ENCODE measurements around the gene TOGARAM2. TPM values are rescaled to one million over a fixed set of nuclear protein-coding genes. Genes with fewer than 3 reads are reported as not detected.

The TOGARAM2 gene
- polyA plus RNA-seq, result 1 to 10 TPM in 1 of 3 donors, under 1 TPM in 2; 0.30 to 3.0 (median 0.31) TPM

DNA sequence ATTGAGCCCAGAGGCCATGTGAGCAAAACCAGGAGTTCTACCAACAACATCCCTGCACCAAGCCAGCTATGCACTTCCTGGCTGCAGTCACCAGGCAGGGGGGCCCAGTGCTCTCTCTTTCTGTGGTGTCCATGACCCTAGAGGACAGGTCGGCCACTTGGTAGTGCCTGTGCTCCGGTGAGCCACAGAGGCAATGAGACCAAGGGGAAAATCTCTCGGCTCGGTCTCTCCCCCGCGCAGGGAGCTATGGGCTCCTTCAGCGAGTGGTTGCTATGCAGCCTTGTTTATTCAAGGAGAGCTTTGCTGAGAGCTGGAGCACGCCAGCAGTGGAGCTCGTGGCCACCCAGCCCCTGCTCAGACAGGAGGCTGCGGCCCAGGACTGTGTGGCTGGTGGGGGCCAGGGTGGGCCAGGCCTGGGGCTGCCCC is at the start of gene TOGARAM2:
TOGARAM2 (plus strand) TSS at position 283 of the 426 bp plus-strand sequence. CDS start 13,537 bp downstream, outside the sequence.
- WGBS, 3 donors, result 33 to 51% (median 47%) methylated on average over 10 of the region's 10 CpGs
- no peak within 1 kb of the TSS for H3K27ac ChIP-seq (ENCODE audit: low read depth, low read length)

GRCh38 chr2:28934769-28935168 is 46.3 kb upstream of the TOGARAM2 start:
- no peak overlapping the region for H3K27ac ChIP-seq (ENCODE audit: low read depth, low read length)
- 91 to 99% (median 96%) methylated on average over 2 of the region's 2 CpGs for WGBS, 3 donors

DNA sequence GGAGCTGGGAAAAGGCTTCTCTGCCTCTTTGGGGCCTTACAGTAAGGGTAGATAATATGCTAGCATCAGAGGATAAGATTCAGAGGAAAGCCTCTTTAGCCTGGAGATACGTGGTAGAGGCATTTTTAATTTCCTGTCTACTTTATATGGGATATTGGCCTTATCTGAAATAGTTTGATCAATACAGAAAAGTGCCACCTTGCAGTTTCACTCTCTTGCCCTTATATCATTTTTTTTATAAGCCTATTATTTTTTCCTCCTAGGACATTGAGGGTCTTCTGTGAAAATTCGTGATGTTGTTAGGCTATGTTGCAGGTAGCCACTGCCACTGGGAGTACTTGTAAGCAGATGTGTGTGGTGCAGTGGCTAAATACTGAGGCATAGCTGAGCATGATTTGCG is 40.1 kb upstream of the TOGARAM2 start:
- H3K27ac ChIP-seq (ENCODE audit: low read depth, low read length), result no peak overlapping the region
- 88 to 91% (median 89%) methylated on average over 3 of the region's 3 CpGs for WGBS, 3 donors

GRCh38 chr2:28944535-28945248 is 36.4 kb upstream of the TOGARAM2 start:
- no peak overlapping the region for H3K27ac ChIP-seq (ENCODE audit: low read depth, low read length)
- 90 to 94% (median 93%) methylated on average over 14 of the region's 14 CpGs for WGBS, 3 donors

DNA sequence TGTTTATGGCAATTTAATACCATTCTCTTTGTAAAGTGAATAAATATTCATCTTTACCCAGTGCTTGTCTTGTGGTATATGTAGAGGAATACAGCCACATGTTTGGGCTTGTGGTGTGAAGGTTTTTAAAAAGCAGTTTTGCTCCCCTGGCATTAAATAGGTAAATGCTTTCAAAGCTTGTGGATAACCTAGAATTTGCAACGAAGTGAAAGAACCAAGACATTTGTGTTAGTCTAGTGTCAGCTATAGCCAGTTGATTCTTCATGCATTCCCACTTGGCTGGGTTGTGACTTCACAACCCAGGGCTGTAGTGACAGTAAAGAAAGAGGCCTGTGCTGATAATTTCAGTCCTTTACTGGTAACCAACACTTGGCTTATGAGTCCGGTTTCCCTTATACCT is 32.9 kb upstream of the TOGARAM2 start:
- no peak overlapping the region for H3K27ac ChIP-seq (ENCODE audit: low read depth, low read length)
- WGBS, 3 donors, result 97 to 99% (median 99%) methylated on average over 2 of the region's 2 CpGs

GRCh38 chr2:28949190-28949589 is 31.9 kb upstream of the TOGARAM2 start:
- WGBS, 3 donors, result 95 to 100% (median 100%) methylated on average over 1 of the region's 1 CpG

DNA sequence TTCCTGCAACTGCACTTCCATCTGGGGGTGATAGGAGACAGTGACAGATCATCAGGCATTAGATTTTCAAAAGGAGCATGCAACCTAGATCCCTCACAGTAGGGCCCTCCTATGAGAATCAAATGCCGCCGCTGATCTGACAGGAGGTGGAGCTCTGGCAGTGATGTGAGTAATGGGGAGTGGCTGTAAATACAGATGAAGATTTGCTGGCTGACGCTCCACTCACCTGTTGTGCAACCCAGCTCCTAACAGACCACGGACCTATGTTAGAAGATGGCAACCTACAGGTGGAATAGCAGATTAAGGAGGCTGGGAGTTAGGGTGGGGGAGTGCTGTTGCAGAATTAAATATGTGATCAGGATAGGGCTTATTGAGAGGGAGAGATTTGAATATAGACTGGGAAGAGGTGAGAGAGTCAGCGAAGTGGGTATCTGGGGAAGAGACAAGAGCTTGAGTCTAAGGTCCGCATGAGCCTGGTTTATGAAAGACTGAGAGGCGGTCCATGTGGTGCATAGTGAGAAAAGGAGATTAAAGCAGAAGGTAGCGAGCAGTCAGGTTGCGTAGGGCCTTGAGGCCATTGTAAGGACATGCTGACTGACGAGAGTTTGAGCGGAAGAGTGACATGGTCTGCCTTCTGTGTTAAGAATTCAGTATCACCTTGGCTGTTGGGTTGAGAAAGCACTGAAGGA is 31.3 kb upstream of the TOGARAM2 start:
- WGBS, 3 donors, result 86 to 88% (median 88%) methylated on average over 11 of the region's 11 CpGs
- H3K27ac ChIP-seq (ENCODE audit: low read depth, low read length), result no peak overlapping the region

More at GRCh38 chr2:28949190-28949589, 31.9 kb upstream of the TOGARAM2 start:
- H3K27ac ChIP-seq (ENCODE audit: low read depth, low read length), result no peak overlapping the region

DNA sequence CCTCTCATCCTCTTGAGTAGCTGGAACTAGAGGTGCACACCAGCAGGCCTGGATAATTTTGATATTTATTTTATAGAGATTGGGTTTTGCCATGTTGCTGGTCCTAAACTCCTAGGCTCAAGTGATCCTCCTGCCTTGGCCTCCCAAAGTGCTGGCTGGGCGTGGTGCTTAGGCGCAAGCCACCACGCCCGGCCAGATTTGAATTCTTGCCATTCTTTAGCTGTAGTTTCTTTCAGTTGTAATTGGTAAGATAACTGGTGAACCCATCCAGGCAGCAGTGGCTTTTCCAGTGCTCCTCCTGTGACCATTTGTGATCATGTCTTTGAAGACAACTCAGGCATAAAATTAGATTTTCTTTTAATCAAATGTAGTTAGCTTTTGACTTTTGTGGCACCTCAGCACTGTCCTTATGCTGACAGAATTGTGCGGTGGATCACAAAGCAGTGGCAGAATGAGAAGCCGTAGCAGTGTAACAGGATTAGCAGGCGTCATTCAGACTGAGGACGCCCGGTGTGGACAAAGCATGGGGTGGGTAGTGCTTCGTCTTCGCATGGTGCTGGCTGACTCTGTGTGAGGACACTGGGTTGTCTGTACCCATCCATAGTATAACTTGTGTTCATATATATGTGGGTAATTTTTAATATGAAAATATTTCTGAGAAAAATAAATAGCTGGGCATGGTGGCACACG is 30.0 kb upstream of the TOGARAM2 start:
- 96 to 97% (median 97%) methylated on average over 12 of the region's 12 CpGs for WGBS, 3 donors
- peak overlapping the region; percentile 65 for H3K27ac ChIP-seq (ENCODE audit: low read depth, low read length)

DNA sequence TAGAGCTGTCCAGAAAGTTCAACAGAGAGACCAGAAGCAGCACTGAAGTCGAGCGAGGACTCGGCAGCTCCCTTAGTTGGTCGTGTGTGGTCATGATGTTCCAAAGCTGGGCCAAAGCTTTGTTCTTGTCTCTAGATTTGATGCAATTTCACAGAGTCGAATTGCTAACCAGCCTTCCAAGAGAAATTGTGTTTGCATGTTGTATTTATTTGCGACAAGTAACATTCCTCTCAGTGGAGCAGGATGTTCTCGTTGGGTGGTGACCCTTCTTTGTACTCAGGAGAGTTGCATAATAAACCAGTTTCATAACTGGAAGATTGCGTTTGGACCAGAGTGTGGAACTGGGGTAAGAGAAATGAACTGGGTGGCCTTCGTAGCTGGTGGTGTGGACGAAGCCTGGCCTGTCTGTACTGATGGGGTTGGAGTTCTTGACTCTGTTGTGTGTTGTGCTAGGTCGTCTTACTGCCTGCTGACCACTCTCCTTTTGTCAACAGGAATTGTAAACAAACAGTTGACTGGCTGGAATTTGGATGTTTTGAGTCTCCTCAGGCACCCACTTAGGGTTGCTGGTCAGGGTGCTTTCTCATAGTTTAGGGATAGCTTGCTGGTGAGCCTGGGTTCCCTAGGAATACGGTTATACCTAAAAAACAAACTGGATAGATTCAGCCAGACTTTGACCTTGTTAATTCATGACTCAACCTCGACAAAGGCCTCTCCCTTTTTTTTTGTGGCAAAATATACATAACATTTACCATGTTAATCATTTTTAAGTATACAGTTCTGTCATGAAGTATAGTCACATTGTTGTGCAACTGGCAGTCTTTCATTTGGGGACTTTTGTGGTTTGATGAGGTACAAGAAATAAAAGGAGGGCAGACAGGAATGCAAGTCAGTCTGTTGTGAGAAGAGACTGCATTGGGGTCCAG is 28.9 kb upstream of the TOGARAM2 start:
- no peak overlapping the region for H3K27ac ChIP-seq (ENCODE audit: low read depth, low read length)

GRCh38 chr2:28952836-28953211 is 28.3 kb upstream of the TOGARAM2 start:
- no peak overlapping the region for H3K27ac ChIP-seq (ENCODE audit: low read depth, low read length)
- WGBS, 3 donors, result 29 to 57% (median 33%) methylated on average over 6 of the region's 6 CpGs

More for the DNA sequence above, 28.9 kb upstream of the TOGARAM2 start:
- WGBS, 3 donors, result 46 to 70% (median 50%) methylated on average over 13 of the region's 13 CpGs

DNA sequence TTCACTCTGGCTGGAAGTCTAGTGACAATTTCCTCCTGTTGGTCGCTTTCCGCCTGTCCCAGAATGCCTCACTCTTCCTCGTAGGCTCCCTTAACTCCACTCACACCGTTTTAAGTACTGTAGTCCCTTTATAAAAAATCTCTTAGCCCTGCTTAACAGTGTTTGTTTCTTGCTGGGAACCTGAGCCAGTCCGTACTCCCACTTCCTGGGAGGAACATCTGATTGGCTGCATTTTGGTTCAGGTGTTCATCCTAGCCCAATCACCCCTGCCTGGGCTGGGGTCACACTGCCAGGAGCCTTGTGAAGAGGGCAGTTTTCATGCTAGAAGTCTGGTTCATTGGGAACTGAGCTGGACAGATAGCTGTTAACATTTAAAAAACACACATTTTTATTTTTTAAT is 25.6 kb upstream of the TOGARAM2 start:
- 46 to 52% (median 50%) methylated on average over 5 of the region's 5 CpGs for WGBS, 3 donors

DNA sequence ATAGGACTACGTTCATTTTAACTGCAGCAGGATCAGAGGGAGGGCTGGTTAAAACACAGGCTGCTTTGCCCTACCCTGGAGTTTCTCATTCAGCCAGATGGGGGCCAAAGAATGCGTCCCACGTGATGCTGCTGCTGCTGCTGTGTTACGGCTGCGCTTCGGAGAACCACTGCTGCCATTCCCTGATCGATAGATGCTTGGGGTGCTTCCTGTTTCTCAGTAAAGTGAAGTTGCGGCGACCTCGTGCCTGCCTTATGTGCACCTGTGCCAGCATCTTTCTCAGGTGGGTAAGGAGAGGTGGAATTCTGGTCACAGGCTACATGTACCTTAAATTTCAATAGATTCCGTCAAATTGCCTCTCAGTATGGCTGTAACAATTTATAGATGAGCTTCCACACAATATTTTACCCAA is 24.7 kb upstream of the TOGARAM2 start:
- H3K27ac ChIP-seq (ENCODE audit: low read depth, low read length), result no peak overlapping the region
- 9 to 23% (median 12%) methylated on average over 11 of the region's 11 CpGs for WGBS, 3 donors

More for the DNA sequence above, 25.6 kb upstream of the TOGARAM2 start:
- no peak overlapping the region for H3K27ac ChIP-seq (ENCODE audit: low read depth, low read length)

DNA sequence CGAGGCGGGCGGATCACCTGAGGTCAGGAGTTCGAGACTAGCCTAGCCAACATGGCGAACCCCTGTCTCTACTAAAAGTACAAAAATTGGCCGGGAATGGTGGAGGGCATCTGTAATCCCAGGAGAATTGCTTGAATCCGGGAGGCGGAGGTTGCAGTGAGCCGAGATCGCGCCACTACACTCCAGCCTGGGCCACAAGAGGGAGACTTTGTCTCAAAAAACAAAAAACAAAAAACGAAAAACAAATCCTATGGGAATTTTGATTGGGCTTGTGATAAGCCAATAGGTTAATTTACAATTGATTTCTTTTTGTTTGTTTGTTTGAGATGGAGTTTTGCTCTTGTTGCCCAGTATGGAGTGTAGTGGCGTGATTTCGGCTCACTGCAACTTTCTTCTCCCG is 24.2 kb upstream of the TOGARAM2 start:
- 42 to 69% (median 68%) methylated on average over 15 of the region's 15 CpGs for WGBS, 3 donors
- no peak overlapping the region for H3K27ac ChIP-seq (ENCODE audit: low read depth, low read length)

DNA sequence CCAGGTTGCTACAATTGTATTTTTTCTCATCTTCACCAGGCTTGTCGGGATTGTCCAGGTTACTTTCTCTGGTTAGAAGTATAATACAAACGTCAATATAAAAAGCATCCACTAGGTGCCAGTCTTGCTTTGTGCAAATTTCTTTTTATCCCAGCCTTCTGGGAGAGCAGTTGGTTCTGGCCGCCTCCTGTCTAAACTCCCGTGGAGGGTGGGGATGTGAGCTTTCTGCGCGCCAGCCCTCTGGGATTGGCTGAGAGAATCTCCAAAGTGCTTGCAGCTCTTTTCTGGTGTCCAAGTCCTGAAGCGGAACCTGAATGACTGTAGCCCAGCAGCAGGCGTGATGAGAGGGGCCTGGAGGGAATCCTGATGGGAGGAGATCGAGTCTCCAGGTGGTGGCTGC is 22.4 kb upstream of the TOGARAM2 start:
- no peak overlapping the region for H3K27ac ChIP-seq (ENCODE audit: low read depth, low read length)
- 24 to 26% (median 24%) methylated on average over 9 of the region's 9 CpGs for WGBS, 3 donors

DNA sequence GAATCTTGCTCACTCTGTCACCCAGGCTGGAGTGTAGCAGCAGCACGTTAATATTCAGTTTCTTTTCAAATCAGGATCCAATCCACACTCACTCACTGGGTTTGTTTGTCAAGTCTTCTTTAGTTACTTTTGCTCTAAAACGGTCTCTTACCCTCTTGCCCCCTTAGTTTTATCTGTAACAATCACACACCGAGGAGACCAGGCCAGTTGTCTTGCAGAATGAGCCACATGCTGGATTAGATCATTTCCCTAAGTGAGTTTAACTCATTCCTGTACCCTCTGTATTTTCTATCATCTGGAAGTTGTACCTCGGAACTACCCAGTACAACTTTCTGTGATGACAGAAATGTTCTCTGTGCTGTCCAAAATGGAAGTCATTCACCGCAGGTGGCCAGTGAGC is 20.7 kb upstream of the TOGARAM2 start:
- no peak overlapping the region for H3K27ac ChIP-seq (ENCODE audit: low read depth, low read length)
- WGBS, 3 donors, result 47 to 62% (median 52%) methylated on average over 5 of the region's 5 CpGs

- H3K27ac ChIP-seq (ENCODE audit: low read depth, low read length), result no peak overlapping the region
- 96 to 100% (median 100%) methylated on average over 1 of the region's 1 CpG for WGBS, 3 donors
These were observed 18.6 kb upstream of the TOGARAM2 start for GRCh38 chr2:28962505-28962904.

- H3K27ac ChIP-seq (ENCODE audit: low read depth, low read length), result no peak overlapping the region
- 82 to 85% (median 83%) methylated on average over 6 of the region's 6 CpGs for WGBS, 3 donors
These were observed 10.5 kb upstream of the TOGARAM2 start for GRCh38 chr2:28970464-28971160.
